ENCODE measurements around the gene SLC17A1. TPM values are rescaled to one million over a fixed set of nuclear protein-coding genes. Genes with fewer than 3 reads are reported as not detected.

Gene SLC17A1
- total RNA-seq, 2 experiments from 2014 or later = not detected

DNA sequence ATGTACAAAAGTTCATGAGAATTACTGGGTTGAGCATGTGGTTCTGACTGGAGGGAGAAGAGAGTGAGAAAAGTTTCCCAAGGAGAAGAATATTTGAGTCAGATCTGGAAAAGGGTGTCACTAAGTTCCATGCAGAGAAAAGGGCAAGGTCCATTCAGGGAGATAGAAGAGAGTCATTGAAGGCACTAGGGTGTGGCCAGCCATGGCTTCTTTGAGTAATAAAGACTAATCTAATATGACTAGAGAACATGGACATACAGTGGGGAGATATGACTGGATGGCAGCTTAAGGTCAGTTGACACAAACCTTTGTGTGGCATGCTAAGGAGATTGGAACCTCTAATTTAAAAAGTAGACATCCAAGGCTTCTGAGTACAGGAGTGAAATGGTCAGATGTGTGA, 88.0 kb downstream of the SLC17A1 start:
- no peaks in the 10 kb centered on the region for H3K36me3 ChIP-seq (ENCODE audit: insufficient read depth, low read length)
- H3K9me3 ChIP-seq (ENCODE audit: control insufficient read depth in 1 of 2, insufficient read depth in 1 of 2, low read length in 2 of 2) = peaks cover 0 to 3% of the 10 kb centered on the region in 2 experiments
- no peaks in the 10 kb centered on the region for H3K9me3 Mint-ChIP-seq
- no peak overlapping the region for H3K27ac Mint-ChIP-seq
- H3K27ac ChIP-seq (ENCODE audit: low read depth in 1 of 2, low read length in 2 of 2) = no peak overlapping the region
- TF ChIP-seq, protein P1, sequence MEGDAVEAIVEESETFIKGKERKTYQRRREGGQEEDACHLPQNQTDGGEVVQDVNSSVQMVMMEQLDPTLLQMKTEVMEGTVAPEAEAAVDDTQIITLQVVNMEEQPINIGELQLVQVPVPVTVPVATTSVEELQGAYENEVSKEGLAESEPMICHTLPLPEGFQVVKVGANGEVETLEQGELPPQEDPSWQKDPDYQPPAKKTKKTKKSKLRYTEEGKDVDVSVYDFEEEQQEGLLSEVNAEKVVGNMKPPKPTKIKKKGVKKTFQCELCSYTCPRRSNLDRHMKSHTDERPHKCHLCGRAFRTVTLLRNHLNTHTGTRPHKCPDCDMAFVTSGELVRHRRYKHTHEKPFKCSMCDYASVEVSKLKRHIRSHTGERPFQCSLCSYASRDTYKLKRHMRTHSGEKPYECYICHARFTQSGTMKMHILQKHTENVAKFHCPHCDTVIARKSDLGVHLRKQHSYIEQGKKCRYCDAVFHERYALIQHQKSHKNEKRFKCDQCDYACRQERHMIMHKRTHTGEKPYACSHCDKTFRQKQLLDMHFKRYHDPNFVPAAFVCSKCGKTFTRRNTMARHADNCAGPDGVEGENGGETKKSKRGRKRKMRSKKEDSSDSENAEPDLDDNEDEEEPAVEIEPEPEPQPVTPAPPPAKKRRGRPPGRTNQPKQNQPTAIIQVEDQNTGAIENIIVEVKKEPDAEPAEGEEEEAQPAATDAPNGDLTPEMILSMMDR (IDR thresholded peaks at IDR 0.05) = no peak
- no peaks in the 10 kb centered on the region for H3K4me1 Mint-ChIP-seq (ENCODE audit: low read depth)
- peaks cover 4% of the 10 kb centered on the region for H3K27me3 Mint-ChIP-seq
- intact Hi-C loops (cut with DNase I, micrococcal nuclease) = no loop called here
- H3K36me3 Mint-ChIP-seq (ENCODE audit: low read depth) = no peaks in the 10 kb centered on the region
- no peaks in the 10 kb centered on the region for H3K4me1 ChIP-seq (ENCODE audit: insufficient read depth, low read length)
- no peak overlapping the region for H3K4me3 ChIP-seq (ENCODE audit: low read length)
- ChIA-PET POLR2A (no interaction called here), CTCF (no interaction called here)
- H3K27me3 ChIP-seq (ENCODE audit: control insufficient read depth in 1 of 2, insufficient read depth in 2 of 2, low read length in 2 of 2) = peaks cover 0 to 3% of the 10 kb centered on the region in 2 experiments
- DNase-seq (no peak), ATAC-seq (ENCODE audit: poor library complexity) (no peak)
- H3K4me3 Mint-ChIP-seq = no peak overlapping the region

DNA sequence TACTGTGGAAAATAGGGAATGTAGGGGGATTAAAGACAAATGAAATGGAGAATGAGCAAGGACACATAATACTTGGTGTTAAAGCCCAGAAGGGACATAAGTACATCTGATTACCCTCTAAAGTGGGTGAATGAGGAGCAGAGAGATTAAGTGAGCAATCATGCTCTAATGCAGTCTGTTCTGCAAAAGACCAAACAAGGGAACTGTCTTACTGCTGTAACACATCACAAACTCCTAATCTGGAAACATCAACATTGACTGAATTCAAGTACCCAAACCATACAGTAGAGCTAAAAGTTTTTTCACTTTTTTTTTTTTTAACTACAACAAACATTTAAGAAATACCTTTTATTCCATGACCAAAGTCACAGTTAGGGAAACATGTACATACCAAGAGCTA, 96.6 kb downstream of the SLC17A1 start:
- peaks cover 4% of the 10 kb centered on the region for H3K36me3 Mint-ChIP-seq (ENCODE audit: low read depth)
- no peaks in the 10 kb centered on the region for H3K4me1 ChIP-seq (ENCODE audit: insufficient read depth, low read length)
- peaks cover 14 to 38% of the 10 kb centered on the region in 2 experiments for H3K27me3 ChIP-seq (ENCODE audit: control insufficient read depth in 1 of 2, insufficient read depth in 2 of 2, low read length in 2 of 2)
- ATAC-seq (ENCODE audit: poor library complexity) = no peak
- H3K9me3 ChIP-seq (ENCODE audit: control insufficient read depth in 1 of 2, insufficient read depth in 1 of 2, low read length in 2 of 2) = peaks cover 8 to 15% of the 10 kb centered on the region in 2 experiments
- intact Hi-C loops (cut with DNase I, micrococcal nuclease) = no loop called here
- H3K4me1 Mint-ChIP-seq (ENCODE audit: low read depth) = no peaks in the 10 kb centered on the region
- H3K36me3 ChIP-seq (ENCODE audit: insufficient read depth, low read length) = no peaks in the 10 kb centered on the region
- no peak overlapping the region for H3K4me3 Mint-ChIP-seq
- no peak overlapping the region for H3K27ac Mint-ChIP-seq
- no peak overlapping the region for H3K4me3 ChIP-seq (ENCODE audit: low read length)
- no peak overlapping the region for H3K27ac ChIP-seq (ENCODE audit: low read depth in 1 of 2, low read length in 2 of 2)
- ChIA-PET POLR2A (no interaction called here), CTCF (no interaction called here)
- no peak for DNase-seq
- H3K27me3 Mint-ChIP-seq = peaks cover 76% of the 10 kb centered on the region
- H3K9me3 Mint-ChIP-seq = peaks cover 3% of the 10 kb centered on the region
- TF ChIP-seq, protein P1 (IDR thresholded peaks at IDR 0.05) = no peak

Other genes starting within 250 kb of the SLC17A1 start
- not detected for gene SCGN, start 179.8 kb downstream of the SLC17A1 start, total RNA-seq
- gene SLC17A4, start 77.3 kb downstream of the SLC17A1 start, total RNA-seq = not detected
- under 1 TPM; 0.30 to 0.50 TPM for gene SLC17A3, start 42.2 kb upstream of the SLC17A1 start, total RNA-seq
- not detected for gene SLC17A2, start 98.6 kb upstream of the SLC17A1 start, total RNA-seq
- gene TRIM38, start 130.8 kb upstream of the SLC17A1 start, total RNA-seq = 10 to 100 TPM; 17.0 to 17.5 TPM